ENCODE results near the gene REELD1. TPM values are rescaled to one million over a fixed set of nuclear protein-coding genes. Genes with fewer than 3 reads are reported as not detected.

The REELD1 gene
- total and polyA plus RNA-seq, 10 of the 15 experiments (the other 5 are each of a cell fraction or from before 2014, with no cell fraction given) = 0.11 to 3.9 (median 0.62) TPM

DNA sequence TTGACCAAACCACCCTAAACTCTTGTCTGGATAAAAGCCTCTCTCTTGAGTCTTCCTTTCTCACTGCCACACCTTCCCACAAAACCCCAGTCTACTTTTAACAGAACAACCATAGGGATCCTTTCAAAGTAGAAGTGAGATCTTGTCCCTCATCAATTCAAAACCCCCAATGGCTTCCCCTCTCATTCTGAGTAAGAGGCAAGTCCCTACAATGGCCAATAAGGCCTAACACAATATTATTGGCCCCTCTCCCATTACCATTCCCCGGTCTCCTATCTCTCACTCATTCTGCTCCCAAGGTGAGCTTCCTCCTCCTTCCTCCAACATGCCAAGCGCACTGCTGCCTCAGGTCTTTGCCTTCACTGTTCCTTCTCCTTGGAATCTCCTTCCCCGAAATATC is 57.1 kb downstream of the REELD1 start (continued):
- TF ChIP-seq, protein P1, sequence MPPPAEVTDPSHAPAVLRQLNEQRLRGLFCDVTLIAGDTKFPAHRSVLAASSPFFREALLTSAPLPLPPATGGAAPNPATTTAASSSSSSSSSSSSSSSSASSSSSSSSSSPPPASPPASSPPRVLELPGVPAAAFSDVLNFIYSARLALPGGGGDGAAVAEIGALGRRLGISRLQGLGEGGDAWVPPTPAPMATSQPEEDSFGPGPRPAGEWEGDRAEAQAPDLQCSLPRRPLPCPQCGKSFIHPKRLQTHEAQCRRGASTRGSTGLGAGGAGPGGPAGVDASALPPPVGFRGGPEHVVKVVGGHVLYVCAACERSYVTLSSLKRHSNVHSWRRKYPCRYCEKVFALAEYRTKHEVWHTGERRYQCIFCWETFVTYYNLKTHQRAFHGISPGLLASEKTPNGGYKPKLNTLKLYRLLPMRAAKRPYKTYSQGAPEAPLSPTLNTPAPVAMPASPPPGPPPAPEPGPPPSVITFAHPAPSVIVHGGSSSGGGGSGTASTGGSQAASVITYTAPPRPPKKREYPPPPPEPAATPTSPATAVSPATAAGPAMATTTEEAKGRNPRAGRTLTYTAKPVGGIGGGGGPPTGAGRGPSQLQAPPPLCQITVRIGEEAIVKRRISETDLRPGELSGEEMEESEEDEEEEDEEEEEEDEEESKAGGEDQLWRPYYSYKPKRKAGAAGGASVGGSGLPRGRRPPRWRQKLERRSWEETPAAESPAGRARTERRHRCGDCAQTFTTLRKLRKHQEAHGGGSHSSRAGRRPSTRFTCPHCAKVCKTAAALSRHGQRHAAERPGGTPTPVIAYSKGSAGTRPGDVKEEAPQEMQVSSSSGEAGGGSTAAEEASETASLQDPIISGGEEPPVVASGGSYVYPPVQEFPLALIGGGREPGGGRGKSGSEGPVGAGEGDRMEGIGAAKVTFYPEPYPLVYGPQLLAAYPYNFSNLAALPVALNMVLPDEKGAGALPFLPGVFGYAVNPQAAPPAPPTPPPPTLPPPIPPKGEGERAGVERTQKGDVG (CRISPR knock-in tag; IDR thresholded peaks at IDR 0.05) = no peak
- TF ChIP-seq MXI1 (IDR thresholded peaks at IDR 0.05; ENCODE audit: low read depth, low read length) (no peak), CHD2 (IDR thresholded peaks at IDR 0.05; ENCODE audit: borderline replicate concordance, low read depth, low read length) (no peak), WRNIP1 (IDR thresholded peaks at IDR 0.05; ENCODE audit: borderline replicate concordance, low read depth, low read length) (no peak), STAT3 (IDR thresholded peaks at IDR 0.05; ENCODE audit: low read depth, low read length) (no peak), CBX3 (IDR thresholded peaks at IDR 0.05; ENCODE audit: borderline replicate concordance, low read depth) (no peak), TCF3 (IDR thresholded peaks at IDR 0.05; ENCODE audit: borderline replicate concordance, insufficient read depth, low read depth, low read length) (no peak), BMI1 (IDR thresholded peaks at IDR 0.05; ENCODE audit: borderline replicate concordance) (no peak), MYB (IDR thresholded peaks at IDR 0.05; ENCODE audit: borderline replicate concordance, low read depth, low read length) (no peak), TARDBP (IDR thresholded peaks at IDR 0.05; ENCODE audit: borderline replicate concordance) (no peak), ZSCAN29 (IDR thresholded peaks at IDR 0.05) (no peak), GATAD2B (conservative IDR thresholded peaks at IDR 0.05; ENCODE audit: low read depth) (0 out of 2 replicates have a peak, but pooled peaks have one; percentile 34), POLR2A (IDR thresholded peaks at IDR 0.05; ENCODE audit: low read depth, low read length) (no peak), ZNF24 (IDR thresholded peaks at IDR 0.05) (no peak), BHLHE40 (IDR thresholded peaks at IDR 0.05; ENCODE audit: borderline replicate concordance in 1 of 2, low read depth in 2 of 2, low read length in 1 of 2) (no peak; a peak in 1 of 4 replicates), PAX8 (IDR thresholded peaks at IDR 0.05) (no peak), ATF7 (IDR thresholded peaks at IDR 0.05; ENCODE audit: low read depth) (peak; percentile 29; the same call in 1 of the 2 replicates), KAT2A (conservative IDR thresholded peaks at IDR 0.05; ENCODE audit: control insufficient read depth, low read depth, low read length) (no peak), CBFB (IDR thresholded peaks at IDR 0.05; ENCODE audit: low read depth) (no peak), IRF4 (IDR thresholded peaks at IDR 0.05; ENCODE audit: low read depth, low read length) (peak; percentile 95)
- TF ChIP-seq, protein P2, sequence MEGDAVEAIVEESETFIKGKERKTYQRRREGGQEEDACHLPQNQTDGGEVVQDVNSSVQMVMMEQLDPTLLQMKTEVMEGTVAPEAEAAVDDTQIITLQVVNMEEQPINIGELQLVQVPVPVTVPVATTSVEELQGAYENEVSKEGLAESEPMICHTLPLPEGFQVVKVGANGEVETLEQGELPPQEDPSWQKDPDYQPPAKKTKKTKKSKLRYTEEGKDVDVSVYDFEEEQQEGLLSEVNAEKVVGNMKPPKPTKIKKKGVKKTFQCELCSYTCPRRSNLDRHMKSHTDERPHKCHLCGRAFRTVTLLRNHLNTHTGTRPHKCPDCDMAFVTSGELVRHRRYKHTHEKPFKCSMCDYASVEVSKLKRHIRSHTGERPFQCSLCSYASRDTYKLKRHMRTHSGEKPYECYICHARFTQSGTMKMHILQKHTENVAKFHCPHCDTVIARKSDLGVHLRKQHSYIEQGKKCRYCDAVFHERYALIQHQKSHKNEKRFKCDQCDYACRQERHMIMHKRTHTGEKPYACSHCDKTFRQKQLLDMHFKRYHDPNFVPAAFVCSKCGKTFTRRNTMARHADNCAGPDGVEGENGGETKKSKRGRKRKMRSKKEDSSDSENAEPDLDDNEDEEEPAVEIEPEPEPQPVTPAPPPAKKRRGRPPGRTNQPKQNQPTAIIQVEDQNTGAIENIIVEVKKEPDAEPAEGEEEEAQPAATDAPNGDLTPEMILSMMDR (IDR thresholded peaks at IDR 0.05 in 2 of 3, conservative IDR thresholded peaks at IDR 0.05 in 1 of 3; ENCODE audit: control insufficient read depth in 2 of 3, extremely low read depth in 1 of 3, insufficient read depth in 1 of 3, low read depth in 3 of 3, low read length in 3 of 3) = no peak
- TF ChIP-seq, protein P3, sequence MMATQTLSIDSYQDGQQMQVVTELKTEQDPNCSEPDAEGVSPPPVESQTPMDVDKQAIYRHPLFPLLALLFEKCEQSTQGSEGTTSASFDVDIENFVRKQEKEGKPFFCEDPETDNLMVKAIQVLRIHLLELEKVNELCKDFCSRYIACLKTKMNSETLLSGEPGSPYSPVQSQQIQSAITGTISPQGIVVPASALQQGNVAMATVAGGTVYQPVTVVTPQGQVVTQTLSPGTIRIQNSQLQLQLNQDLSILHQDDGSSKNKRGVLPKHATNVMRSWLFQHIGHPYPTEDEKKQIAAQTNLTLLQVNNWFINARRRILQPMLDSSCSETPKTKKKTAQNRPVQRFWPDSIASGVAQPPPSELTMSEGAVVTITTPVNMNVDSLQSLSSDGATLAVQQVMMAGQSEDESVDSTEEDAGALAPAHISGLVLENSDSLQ (IDR thresholded peaks at IDR 0.05) = no peak
- TF ChIP-seq, protein P4, sequence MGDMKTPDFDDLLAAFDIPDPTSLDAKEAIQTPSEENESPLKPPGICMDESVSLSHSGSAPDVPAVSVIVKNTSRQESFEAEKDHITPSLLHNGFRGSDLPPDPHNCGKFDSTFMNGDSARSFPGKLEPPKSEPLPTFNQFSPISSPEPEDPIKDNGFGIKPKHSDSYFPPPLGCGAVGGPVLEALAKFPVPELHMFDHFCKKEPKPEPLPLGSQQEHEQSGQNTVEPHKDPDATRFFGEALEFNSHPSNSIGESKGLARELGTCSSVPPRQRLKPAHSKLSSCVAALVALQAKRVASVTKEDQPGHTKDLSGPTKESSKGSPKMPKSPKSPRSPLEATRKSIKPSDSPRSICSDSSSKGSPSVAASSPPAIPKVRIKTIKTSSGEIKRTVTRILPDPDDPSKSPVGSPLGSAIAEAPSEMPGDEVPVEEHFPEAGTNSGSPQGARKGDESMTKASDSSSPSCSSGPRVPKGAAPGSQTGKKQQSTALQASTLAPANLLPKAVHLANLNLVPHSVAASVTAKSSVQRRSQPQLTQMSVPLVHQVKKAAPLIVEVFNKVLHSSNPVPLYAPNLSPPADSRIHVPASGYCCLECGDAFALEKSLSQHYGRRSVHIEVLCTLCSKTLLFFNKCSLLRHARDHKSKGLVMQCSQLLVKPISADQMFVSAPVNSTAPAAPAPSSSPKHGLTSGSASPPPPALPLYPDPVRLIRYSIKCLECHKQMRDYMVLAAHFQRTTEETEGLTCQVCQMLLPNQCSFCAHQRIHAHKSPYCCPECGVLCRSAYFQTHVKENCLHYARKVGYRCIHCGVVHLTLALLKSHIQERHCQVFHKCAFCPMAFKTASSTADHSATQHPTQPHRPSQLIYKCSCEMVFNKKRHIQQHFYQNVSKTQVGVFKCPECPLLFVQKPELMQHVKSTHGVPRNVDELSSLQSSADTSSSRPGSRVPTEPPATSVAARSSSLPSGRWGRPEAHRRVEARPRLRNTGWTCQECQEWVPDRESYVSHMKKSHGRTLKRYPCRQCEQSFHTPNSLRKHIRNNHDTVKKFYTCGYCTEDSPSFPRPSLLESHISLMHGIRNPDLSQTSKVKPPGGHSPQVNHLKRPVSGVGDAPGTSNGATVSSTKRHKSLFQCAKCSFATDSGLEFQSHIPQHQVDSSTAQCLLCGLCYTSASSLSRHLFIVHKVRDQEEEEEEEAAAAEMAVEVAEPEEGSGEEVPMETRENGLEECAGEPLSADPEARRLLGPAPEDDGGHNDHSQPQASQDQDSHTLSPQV (IDR thresholded peaks at IDR 0.05) = no peak
